Measurements from ENCODE around the gene GSX1.

- no peak for TF ChIP-seq POLR2AphosphoS5 (IDR thresholded peaks at IDR 0.05; ENCODE audit: low read depth, low read length)
- no peak for TF ChIP-seq CTCF (IDR thresholded peaks at IDR 0.05)
Observed at GRCh38 chr13:27772651-27773425, 19.4 kb upstream of the GSX1 start.
